ENCODE measurements around the gene DLGAP1. TPM values are rescaled to one million over a fixed set of nuclear protein-coding genes. Genes with fewer than 3 reads are reported as not detected.

DLGAP1 gene
- total and polyA plus RNA-seq, 2 of the 13 experiments (the other 11 are each of a cell fraction or from before 2014, with no cell fraction given), result 0.01 TPM; not detected in 1

DNA sequence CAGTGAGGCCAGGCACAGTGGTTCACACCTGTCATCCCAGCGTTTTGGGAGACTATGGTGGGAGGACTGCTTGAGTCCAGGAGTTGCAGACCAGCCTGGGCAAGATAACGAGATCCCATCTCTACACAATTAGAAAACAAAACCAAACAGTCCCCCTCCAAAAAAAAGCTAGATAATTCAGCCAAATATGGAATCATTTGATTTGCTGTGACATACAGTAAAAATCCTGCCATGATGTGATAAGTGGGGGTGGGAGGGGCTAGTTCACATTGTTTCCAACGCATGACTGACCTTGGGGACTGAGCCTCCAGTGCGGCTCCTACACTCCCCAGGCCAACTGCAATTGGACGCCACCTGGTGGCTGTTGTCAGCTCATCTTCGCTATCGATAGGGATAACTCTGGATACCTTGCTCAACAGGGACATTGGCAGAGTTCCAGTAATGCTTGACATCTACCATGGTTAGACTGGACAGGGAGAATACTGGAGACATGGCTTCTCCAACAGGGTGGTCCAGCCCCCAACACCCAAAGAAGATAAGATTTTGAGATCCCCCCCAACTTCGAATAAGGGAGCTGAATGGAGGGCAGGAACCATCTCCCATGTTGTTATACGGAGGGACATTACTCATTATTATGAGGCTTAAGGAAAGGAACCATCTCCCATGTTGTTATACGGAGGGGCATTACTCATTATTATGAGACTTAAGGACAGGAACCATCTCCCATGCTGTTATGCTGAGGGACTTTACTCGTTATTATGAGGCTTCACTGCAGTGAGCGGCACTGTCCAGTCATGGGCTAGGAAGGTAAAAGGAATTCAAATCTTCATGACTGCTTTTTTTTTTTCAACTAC is 869.2 kb downstream of the DLGAP1 start (continued):
- TF ChIP-seq, protein P1, sequence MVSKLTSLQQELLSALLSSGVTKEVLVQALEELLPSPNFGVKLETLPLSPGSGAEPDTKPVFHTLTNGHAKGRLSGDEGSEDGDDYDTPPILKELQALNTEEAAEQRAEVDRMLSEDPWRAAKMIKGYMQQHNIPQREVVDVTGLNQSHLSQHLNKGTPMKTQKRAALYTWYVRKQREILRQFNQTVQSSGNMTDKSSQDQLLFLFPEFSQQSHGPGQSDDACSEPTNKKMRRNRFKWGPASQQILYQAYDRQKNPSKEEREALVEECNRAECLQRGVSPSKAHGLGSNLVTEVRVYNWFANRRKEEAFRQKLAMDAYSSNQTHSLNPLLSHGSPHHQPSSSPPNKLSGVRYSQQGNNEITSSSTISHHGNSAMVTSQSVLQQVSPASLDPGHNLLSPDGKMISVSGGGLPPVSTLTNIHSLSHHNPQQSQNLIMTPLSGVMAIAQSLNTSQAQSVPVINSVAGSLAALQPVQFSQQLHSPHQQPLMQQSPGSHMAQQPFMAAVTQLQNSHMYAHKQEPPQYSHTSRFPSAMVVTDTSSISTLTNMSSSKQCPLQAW (CRISPR knock-in tag; IDR thresholded peaks at IDR 0.05), result peak; percentile 48; the same call in 1 of the 2 replicates
- 0 out of 2 replicates have a peak, but pooled peaks have one; percentile 42 for TF ChIP-seq BCL6 (CRISPR knock-in tag; IDR thresholded peaks at IDR 0.05)
- TF ChIP-seq FIP1L1 (IDR thresholded peaks at IDR 0.05; ENCODE audit: borderline replicate concordance, insufficient read depth, low read depth, low read length), result no peak
- peak; percentile 73 for TF ChIP-seq ARID5B (CRISPR knock-in tag; IDR thresholded peaks at IDR 0.05)
- peak; percentile 68; the same call in 1 of the 2 replicates for TF ChIP-seq HDAC2 (CRISPR knock-in tag; IDR thresholded peaks at IDR 0.05)
- peak; percentile 88 for TF ChIP-seq CEBPB (IDR thresholded peaks at IDR 0.05; ENCODE audit: borderline replicate concordance, low read depth, low read length)
- TF ChIP-seq, protein P2, sequence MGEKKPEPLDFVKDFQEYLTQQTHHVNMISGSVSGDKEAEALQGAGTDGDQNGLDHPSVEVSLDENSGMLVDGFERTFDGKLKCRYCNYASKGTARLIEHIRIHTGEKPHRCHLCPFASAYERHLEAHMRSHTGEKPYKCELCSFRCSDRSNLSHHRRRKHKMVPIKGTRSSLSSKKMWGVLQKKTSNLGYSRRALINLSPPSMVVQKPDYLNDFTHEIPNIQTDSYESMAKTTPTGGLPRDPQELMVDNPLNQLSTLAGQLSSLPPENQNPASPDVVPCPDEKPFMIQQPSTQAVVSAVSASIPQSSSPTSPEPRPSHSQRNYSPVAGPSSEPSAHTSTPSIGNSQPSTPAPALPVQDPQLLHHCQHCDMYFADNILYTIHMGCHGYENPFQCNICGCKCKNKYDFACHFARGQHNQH (CRISPR knock-in tag; IDR thresholded peaks at IDR 0.05), result peak; percentile 68; the same call in 1 of the 2 replicates
- peak; percentile 37; the same call in 1 of the 2 replicates for TF ChIP-seq ELF3 (CRISPR knock-in tag; IDR thresholded peaks at IDR 0.05)
- TF ChIP-seq SP4 (CRISPR knock-in tag; IDR thresholded peaks at IDR 0.05), result peak; percentile 67; the same call in 1 of the 2 replicates
- TF ChIP-seq XRCC5 (optimal IDR thresholded peaks at IDR 0.05; ENCODE audit: low read length), result peak; percentile 90
- peak; percentile 52; the same call in 1 of the 2 replicates for TF ChIP-seq ERF (CRISPR knock-in tag; IDR thresholded peaks at IDR 0.05)
- TF ChIP-seq KDM5B (CRISPR knock-in tag; IDR thresholded peaks at IDR 0.05; ENCODE audit: borderline replicate concordance), result no peak
- peak in 1 of 2 experiments; percentile 72; a peak in 1 of 4 replicates for TF ChIP-seq KLF16 (CRISPR knock-in tag; IDR thresholded peaks at IDR 0.05)
- TF ChIP-seq ZMYM4 (CRISPR knock-in tag; IDR thresholded peaks at IDR 0.05), result peak; percentile 75; the same call in 1 of the 2 replicates
- TF ChIP-seq, protein P3, sequence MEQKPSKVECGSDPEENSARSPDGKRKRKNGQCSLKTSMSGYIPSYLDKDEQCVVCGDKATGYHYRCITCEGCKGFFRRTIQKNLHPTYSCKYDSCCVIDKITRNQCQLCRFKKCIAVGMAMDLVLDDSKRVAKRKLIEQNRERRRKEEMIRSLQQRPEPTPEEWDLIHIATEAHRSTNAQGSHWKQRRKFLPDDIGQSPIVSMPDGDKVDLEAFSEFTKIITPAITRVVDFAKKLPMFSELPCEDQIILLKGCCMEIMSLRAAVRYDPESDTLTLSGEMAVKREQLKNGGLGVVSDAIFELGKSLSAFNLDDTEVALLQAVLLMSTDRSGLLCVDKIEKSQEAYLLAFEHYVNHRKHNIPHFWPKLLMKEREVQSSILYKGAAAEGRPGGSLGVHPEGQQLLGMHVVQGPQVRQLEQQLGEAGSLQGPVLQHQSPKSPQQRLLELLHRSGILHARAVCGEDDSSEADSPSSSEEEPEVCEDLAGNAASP (CRISPR knock-in tag; IDR thresholded peaks at IDR 0.05; ENCODE audit: borderline replicate concordance), result peak; percentile 61; the same call in 1 of the 2 replicates
- TF ChIP-seq, protein P4, sequence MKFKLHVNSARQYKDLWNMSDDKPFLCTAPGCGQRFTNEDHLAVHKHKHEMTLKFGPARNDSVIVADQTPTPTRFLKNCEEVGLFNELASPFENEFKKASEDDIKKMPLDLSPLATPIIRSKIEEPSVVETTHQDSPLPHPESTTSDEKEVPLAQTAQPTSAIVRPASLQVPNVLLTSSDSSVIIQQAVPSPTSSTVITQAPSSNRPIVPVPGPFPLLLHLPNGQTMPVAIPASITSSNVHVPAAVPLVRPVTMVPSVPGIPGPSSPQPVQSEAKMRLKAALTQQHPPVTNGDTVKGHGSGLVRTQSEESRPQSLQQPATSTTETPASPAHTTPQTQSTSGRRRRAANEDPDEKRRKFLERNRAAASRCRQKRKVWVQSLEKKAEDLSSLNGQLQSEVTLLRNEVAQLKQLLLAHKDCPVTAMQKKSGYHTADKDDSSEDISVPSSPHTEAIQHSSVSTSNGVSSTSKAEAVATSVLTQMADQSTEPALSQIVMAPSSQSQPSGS (CRISPR knock-in tag; IDR thresholded peaks at IDR 0.05), result peak; percentile 36; the same call in 1 of the 2 replicates
- TF ChIP-seq ZNF614 (CRISPR knock-in tag; IDR thresholded peaks at IDR 0.05; ENCODE audit: borderline replicate concordance), result peak; percentile 37; the same call in 1 of the 2 replicates
- TF ChIP-seq CEBPG (CRISPR knock-in tag; IDR thresholded peaks at IDR 0.05), result peak; percentile 85
- TF ChIP-seq MIER3 (CRISPR knock-in tag; IDR thresholded peaks at IDR 0.05; ENCODE audit: borderline replicate concordance), result peak; percentile 80; the same call in 1 of the 2 replicates

All from HepG2 (cell line).